ENCODE results near the gene RRBP1. TPM values are rescaled to one million over a fixed set of nuclear protein-coding genes. Genes with fewer than 3 reads are reported as not detected.

The RRBP1 gene
- total RNA-seq, 2 donors from 2014 or later: 402 to 509 TPM

DNA sequence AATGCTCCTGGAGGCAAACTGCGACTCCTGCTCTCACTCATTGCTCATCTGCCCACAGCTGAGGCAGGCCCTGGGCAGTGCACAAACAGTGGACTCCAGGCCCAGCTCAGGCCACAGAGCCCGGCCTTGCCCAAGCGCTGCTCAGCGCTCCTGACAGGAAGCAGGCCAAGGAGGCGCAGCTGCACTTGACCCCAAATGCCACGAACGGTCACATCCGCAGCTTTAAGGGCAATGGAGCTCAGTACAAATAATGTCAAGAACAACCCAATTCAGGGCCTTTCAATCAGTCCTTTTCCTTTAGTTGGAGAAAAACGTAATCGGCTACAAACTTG lies 33.8 kb downstream of the RRBP1 start:
- DNase-seq: no peak
- intact Hi-C loops (cut with DNase I): no loop called here
- Histone ChIP-seq H3K9ac (ENCODE audit: low read depth in 2 of 2, low read length in 2 of 2) (peak overlapping the region in 1 of 2 donors; percentile 9), H3K27ac (no peak overlapping the region), H3K27me3 (no peaks in the 10 kb centered on the region), H3K9me3 (no peaks in the 10 kb centered on the region), H3K4me1 (peaks cover 19% of the 10 kb centered on the region), H3K36me3 (no peaks in the 10 kb centered on the region), H3K4me3 (no peak overlapping the region)
- TF ChIP-seq, protein P1, sequence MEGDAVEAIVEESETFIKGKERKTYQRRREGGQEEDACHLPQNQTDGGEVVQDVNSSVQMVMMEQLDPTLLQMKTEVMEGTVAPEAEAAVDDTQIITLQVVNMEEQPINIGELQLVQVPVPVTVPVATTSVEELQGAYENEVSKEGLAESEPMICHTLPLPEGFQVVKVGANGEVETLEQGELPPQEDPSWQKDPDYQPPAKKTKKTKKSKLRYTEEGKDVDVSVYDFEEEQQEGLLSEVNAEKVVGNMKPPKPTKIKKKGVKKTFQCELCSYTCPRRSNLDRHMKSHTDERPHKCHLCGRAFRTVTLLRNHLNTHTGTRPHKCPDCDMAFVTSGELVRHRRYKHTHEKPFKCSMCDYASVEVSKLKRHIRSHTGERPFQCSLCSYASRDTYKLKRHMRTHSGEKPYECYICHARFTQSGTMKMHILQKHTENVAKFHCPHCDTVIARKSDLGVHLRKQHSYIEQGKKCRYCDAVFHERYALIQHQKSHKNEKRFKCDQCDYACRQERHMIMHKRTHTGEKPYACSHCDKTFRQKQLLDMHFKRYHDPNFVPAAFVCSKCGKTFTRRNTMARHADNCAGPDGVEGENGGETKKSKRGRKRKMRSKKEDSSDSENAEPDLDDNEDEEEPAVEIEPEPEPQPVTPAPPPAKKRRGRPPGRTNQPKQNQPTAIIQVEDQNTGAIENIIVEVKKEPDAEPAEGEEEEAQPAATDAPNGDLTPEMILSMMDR (IDR thresholded peaks at IDR 0.05): no peak

DNA sequence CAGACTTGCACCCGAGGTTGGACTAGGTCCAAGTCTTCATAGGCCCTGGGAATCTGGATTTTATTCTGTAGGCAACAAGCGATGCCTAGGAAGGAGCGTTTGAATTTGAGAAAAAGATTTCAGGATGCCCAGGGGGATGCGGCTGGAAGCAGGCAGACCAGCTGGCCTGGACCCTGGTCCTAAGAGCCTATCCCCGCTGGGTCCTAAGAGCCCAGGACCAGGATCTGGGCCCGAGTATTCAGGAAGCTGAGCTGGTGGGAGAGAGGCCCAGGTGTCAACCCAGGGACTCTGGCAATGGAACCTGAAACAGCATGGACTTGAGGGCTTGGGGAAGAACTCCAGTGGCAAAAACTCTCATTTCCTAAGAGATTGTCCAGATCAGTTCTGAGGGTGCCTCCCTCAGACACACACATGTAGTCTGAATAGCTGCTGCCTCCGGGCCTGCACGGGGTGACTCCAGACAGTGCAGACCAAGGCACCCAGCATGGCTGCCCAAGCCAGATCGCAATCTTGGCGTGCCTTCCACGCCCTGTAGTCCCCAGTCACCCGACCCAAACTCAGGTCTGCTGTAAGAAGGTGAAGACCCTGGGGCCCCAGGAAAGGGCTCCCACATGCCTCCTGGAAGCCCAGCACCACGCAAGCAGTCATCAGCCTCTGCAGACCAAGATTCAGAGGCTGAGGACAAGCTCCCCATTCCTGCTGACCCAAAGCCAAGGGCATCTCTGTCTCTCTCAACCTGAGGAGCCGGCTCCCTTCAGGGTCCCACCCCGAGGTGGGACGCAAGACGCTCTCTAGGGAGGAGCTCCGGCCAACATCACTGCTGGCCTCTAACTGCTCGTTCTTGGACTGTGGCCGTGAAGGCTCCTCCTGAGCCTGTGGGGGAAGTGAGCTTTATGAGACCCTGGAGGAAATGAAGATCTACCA lies 34.4 kb downstream of the RRBP1 start:
- no peak overlapping the region for H3K4me3 ChIP-seq
- no peaks in the 10 kb centered on the region for H3K27me3 ChIP-seq
- no peaks in the 10 kb centered on the region for H3K9me3 ChIP-seq
- TF ChIP-seq, protein P1 (IDR thresholded peaks at IDR 0.05): no peak
- DNase-seq: no peak
- H3K36me3 ChIP-seq: peaks cover 1% of the 10 kb centered on the region
- no peak overlapping the region for H3K9ac ChIP-seq (ENCODE audit: low read depth in 2 of 2, low read length in 2 of 2)
- H3K4me1 ChIP-seq: peaks cover 19% of the 10 kb centered on the region
- H3K27ac ChIP-seq: no peak overlapping the region
- intact Hi-C loops (cut with DNase I): no loop called here

- no peak for DNase-seq
- H3K4me1 ChIP-seq: peaks cover 19% of the 10 kb centered on the region
- peaks cover 8% of the 10 kb centered on the region for H3K36me3 ChIP-seq
- no peaks in the 10 kb centered on the region for H3K27me3 ChIP-seq
- intact Hi-C loops (cut with DNase I): no loop called here
- no peak overlapping the region for H3K9ac ChIP-seq (ENCODE audit: low read depth in 2 of 2, low read length in 2 of 2)
- H3K27ac ChIP-seq: no peak overlapping the region
- H3K4me3 ChIP-seq: no peak overlapping the region
- TF ChIP-seq, protein P1 (IDR thresholded peaks at IDR 0.05): no peak
- H3K9me3 ChIP-seq: no peaks in the 10 kb centered on the region
Observed at GRCh38 chr20:17646961-17647301, 35.1 kb downstream of the RRBP1 start.

GRCh38 chr20:17646209-17646960 lies 35.7 kb downstream of the RRBP1 start:
- Histone ChIP-seq H3K4me1 (peaks cover 19% of the 10 kb centered on the region), H3K4me3 (no peak overlapping the region), H3K9ac (ENCODE audit: low read depth in 2 of 2, low read length in 2 of 2) (no peak overlapping the region), H3K36me3 (peaks cover 12% of the 10 kb centered on the region), H3K9me3 (no peaks in the 10 kb centered on the region), H3K27me3 (no peaks in the 10 kb centered on the region), H3K27ac (no peak overlapping the region)
- intact Hi-C loops (cut with DNase I): no loop called here
- no peak for DNase-seq
- TF ChIP-seq, protein P1 (IDR thresholded peaks at IDR 0.05): no peak

- no peaks in the 10 kb centered on the region for H3K9me3 ChIP-seq
- DNase-seq: no peak
- H3K27ac ChIP-seq: no peak overlapping the region
- peaks cover 19% of the 10 kb centered on the region for H3K36me3 ChIP-seq
- TF ChIP-seq, protein P1 (IDR thresholded peaks at IDR 0.05): no peak
- no peak overlapping the region for H3K4me3 ChIP-seq
- peaks cover 19% of the 10 kb centered on the region for H3K4me1 ChIP-seq
- H3K9ac ChIP-seq (ENCODE audit: low read depth in 2 of 2, low read length in 2 of 2): peak overlapping the region in 1 of 2 donors; percentile 28
- H3K27me3 ChIP-seq: no peaks in the 10 kb centered on the region
- intact Hi-C loops (cut with DNase I): no loop called here
Observed at GRCh38 chr20:17645546-17646208, 36.4 kb downstream of the RRBP1 start.

All from colonic mucosa (tissue), 4 donors.